Adrenal gland (tissue), 12 donors: ENCODE data around the gene EXOC6. TPM values are rescaled to one million over a fixed set of nuclear protein-coding genes. Genes with fewer than 3 reads are reported as not detected.
A peak's percentile ranks its signal among the peaks of the same experiment; 100 is the strongest.
"Not testable (repeated sequence)": the region's sequence is repeated elsewhere in the genome, so short reads cannot be mapped to it uniquely, and the experiment has no call there.

Experiments used
- DNase-seq, 7 donors: peaks; one replicate each; pipeline ENCODE4 v3.0.0-alpha.2; 2019 to 2020
- H3K27ac ChIP-seq, 5 donors: fragments of 200-600 bp; sonication (generic) in 4 of 5; 1 replicate in 3 of 5; 2 replicates in 2 of 5; pipeline versions ENCODE4 v1.5.1 to v1.8.0; 2016 to 2020; ENCODE audit warnings: mild to moderate bottlenecking in 1 of 5
- H3K27me3 ChIP-seq: fragments of 200-600 bp; 2 replicates; pipeline ENCODE4 v1.8.0; 2021
- H3K36me3 ChIP-seq, 2 donors: fragments of 200-600 bp; replicated peaks in 1 of 2; 1 replicate in 1 of 2; 2 replicates in 1 of 2; pipeline versions ENCODE4 v1.5.1 to v1.8.0; 2018 to 2022
- H3K4me1 ChIP-seq, 2 donors: fragments of 200-600 bp; replicated peaks in 1 of 2; 1 replicate in 1 of 2; 2 replicates in 1 of 2; pipeline versions ENCODE4 v1.5.1 to v1.8.0; 2018 to 2021
- H3K4me3 ChIP-seq, 4 donors: fragments of 200-600 bp; sonication (generic) in 3 of 4; one replicate each; pipeline ENCODE4 v1.5.1; 2016 to 2018
- H3K9me3 ChIP-seq, 3 donors: fragments of 200-600 bp; sonication (generic) in 1 of 3; replicated peaks in 1 of 3; 1 replicate in 2 of 3; 2 replicates in 1 of 3; pipeline versions ENCODE4 v1.5.1 to v1.8.0; 2016 to 2021
- POLR2A ChIP-seq, 2 donors: fragments of 450-650 bp; IDR thresholded peaks; one replicate each; pipeline ENCODE4 v1.6.1; 2017; ENCODE audit warnings: antibody characterized with exemption in 2 of 2, mild to moderate bottlenecking in 2 of 2, moderate library complexity in 1 of 2
- WGBS, 4 donors: extraction: QIAGEN DNeasy Blood & Tissue Kit in 2 of 4; methylation state at CpG; one replicate each; pipeline versions ENCODE4 v1.1.5 to v1.1.7; 2013 to 2017; 5-methylcytosine and 5-hydroxymethylcytosine counted together
- intact Hi-C, 2 donors: fragments of 100-400 bp; cut with DNase I; formaldehyde crosslinking; loops; one replicate each; pipeline versions ENCODE4 v1.14.1 to v1.15.0; 2022 to 2023
- polyA plus RNA-seq, 3 donors: library from polyadenylated mRNA; stranded (reverse); fragments of 200-250 nt in 2 of 3; fragments of 350-450 nt in 1 of 3; fragmentation: Illumina TruSeq in 1 of 3; extraction: RNeasy Lipid Tissue Mini Kit (QIAGEN cat#74804) in 1 of 3; gene quantifications; one replicate each; pipeline ENCODE4 v1.2.3, GENCODE V29; 2013 to 2014
- total RNA-seq, 9 donors: library from RNA; depleted of rRNA in 4 of 9; stranded (reverse); fragments of >200 nt in 4 of 9; fragments of 120-200 nt in 1 of 9; fragmentation: NEBNext Ultra II Directional in 1 of 9; extraction: Animal tissue kit (Norgen Biotek cat#: 25700) in 1 of 9; gene quantifications; one replicate each; pipeline versions ENCODE4 v1.1.0 to v1.2.4, GENCODE V29; 2013 to 2023
- TF ChIP-seq, protein P1 (sequence below), 6 experiments: fragments of 450-650 bp in 4 of 6; fragments of 200-600 bp in 2 of 6; sonication (generic) in 1 of 6; IDR thresholded peaks; 1 replicate in 5 of 6; 2 replicates in 1 of 6; pipeline versions ENCODE4 v1.5.1 to v1.8.0; 2016 to 2021; ENCODE audit warnings: antibody characterized with exemption in 6 of 6, mild to moderate bottlenecking in 2 of 6, moderate library complexity in 1 of 6
- donor health status: healthy with polysubstance abuse.
- donor health status: Bipolar disorder and iron deficiency.
- donor health status: DM: yes; HTN: yes; CAD: no.
- donor health status: DM: no; HTN: no; CAD: no.
- donor health status: DM: no; HTN: no; CAD: no.
- donor health status: DM: yes; HTN: yes; CAD: no.

Gene EXOC6
- total and polyA plus RNA-seq, 12 donors, result 7.1 to 60.1 (median 25.7) TPM

DNA sequence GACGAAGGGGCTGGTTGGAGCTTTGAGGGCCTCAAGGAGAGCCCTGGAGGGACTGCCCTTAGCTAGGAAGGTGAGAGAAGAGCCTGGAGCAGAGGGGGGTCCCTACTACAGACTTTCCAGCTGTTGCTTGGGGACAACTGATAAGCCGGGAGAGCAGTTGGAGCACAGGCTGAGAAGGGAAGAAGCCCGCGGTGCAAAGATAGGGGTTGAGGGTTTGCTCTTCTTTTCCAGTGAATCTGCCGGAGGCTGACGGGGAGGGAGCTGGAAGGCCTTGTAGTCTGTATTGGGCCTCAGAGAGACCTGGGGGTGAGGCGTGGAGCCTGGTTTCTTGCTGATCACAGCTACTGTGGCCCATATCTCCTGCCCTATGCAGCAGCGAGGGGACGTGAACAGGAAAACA, 249.1 kb downstream of the EXOC6 start:
- peak in 1 of 7 donors; percentile 37 for DNase-seq
- no peaks in the 10 kb centered on the region for H3K36me3 ChIP-seq
- TF ChIP-seq, protein P1, sequence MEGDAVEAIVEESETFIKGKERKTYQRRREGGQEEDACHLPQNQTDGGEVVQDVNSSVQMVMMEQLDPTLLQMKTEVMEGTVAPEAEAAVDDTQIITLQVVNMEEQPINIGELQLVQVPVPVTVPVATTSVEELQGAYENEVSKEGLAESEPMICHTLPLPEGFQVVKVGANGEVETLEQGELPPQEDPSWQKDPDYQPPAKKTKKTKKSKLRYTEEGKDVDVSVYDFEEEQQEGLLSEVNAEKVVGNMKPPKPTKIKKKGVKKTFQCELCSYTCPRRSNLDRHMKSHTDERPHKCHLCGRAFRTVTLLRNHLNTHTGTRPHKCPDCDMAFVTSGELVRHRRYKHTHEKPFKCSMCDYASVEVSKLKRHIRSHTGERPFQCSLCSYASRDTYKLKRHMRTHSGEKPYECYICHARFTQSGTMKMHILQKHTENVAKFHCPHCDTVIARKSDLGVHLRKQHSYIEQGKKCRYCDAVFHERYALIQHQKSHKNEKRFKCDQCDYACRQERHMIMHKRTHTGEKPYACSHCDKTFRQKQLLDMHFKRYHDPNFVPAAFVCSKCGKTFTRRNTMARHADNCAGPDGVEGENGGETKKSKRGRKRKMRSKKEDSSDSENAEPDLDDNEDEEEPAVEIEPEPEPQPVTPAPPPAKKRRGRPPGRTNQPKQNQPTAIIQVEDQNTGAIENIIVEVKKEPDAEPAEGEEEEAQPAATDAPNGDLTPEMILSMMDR (IDR thresholded peaks at IDR 0.05), result no peak
- TF ChIP-seq POLR2A (IDR thresholded peaks at IDR 0.05), result no peak
- WGBS, 4 donors, result 74 to 91% (median 80%) methylated on average over 9 of the region's 9 CpGs
- H3K27me3 ChIP-seq, result no peaks in the 10 kb centered on the region
- intact Hi-C loops, result no loop called here
- no peaks in the 10 kb centered on the region for H3K4me1 ChIP-seq
- H3K9me3 ChIP-seq, result no peaks in the 10 kb centered on the region
- H3K27ac ChIP-seq, result no peak overlapping the region
- no peak overlapping the region for H3K4me3 ChIP-seq

DNA sequence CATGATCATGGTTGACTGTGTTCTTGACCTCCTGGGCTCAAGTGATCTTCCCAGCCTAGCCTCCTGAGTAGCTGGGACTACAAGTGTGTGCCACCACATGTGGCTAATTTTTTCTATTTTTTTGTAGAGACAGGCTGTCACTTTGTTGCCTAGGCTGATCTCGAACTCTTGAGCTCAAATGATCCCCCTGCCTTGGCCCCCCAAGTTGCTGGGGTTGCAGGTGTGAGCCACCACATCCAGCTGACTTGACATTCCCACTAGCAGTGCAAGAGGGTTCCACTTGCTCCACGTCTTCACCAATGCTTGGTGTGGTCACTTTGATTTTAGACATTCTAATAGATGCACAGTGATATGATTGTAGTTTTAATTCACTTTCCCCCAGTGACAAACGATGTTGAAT, 250.5 kb downstream of the EXOC6 start:
- H3K9me3 ChIP-seq, result peaks cover 0 to 1% (median 0%) of the 10 kb centered on the region in 3 donors
- no peaks in the 10 kb centered on the region for H3K27me3 ChIP-seq
- DNase-seq, result peak in 1 of 7 donors; percentile 1
- 60 to 81% (median 79%) methylated on average over 3 of the region's 3 CpGs for WGBS, 4 donors
- no peaks in the 10 kb centered on the region for H3K36me3 ChIP-seq
- no peak overlapping the region for H3K27ac ChIP-seq
- H3K4me3 ChIP-seq, result no peak overlapping the region
- intact Hi-C loops, result no loop called here
- no peak for TF ChIP-seq POLR2A (IDR thresholded peaks at IDR 0.05)
- TF ChIP-seq, protein P1 (IDR thresholded peaks at IDR 0.05), result no peak
- H3K4me1 ChIP-seq, result no peaks in the 10 kb centered on the region

DNA sequence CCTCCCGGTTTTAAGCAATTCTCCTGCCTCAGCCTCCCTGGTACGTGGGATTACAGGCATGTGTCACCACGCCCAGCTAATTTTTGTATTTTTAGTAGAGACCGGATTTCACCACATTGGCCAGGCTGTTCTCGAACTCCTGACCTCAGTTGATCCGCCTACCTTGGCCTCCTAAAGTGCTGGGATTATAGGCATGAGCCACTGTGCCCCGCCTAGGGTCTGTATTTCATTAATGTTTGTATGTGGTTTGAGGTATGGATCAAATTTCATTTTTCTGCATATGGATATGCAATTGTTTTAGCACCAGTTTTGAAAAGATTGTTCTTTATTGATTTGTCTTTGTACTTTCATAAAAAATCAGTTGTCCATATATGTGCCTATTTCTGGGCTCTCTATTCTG, 251.3 kb downstream of the EXOC6 start:
- H3K9me3 ChIP-seq, result peaks cover 0 to 4% (median 0%) of the 10 kb centered on the region in 3 donors
- DNase-seq, result peak in 1 of 7 donors; percentile 21
- H3K4me3 ChIP-seq, result no peak overlapping the region
- no peaks in the 10 kb centered on the region for H3K4me1 ChIP-seq
- H3K36me3 ChIP-seq, result no peaks in the 10 kb centered on the region
- no peaks in the 10 kb centered on the region for H3K27me3 ChIP-seq
- intact Hi-C loops, result no loop called here
- 87 to 90% (median 89%) methylated on average over 7 of the region's 7 CpGs for WGBS, 4 donors
- TF ChIP-seq, protein P1 (IDR thresholded peaks at IDR 0.05), result no peak
- no peak for TF ChIP-seq POLR2A (IDR thresholded peaks at IDR 0.05)
- no peak overlapping the region for H3K27ac ChIP-seq

DNA sequence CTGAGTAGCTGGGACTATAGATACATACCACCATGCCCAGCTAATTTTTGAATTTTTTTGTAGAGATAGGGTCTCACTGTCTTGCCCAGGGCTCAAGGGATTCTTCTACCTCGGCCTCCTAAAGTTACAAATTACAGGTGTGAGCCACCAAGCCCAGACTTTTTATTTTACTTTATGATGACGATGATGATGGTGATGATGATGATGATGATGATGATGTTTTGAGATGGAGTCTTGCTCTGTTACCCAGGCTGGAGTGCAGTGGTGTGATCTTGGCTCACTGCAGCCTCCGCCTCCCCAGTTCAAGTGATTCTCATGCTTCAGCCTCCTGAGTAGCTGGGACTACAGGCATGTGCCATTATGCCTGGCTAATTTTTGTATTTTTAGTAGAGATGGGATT, 252.8 kb downstream of the EXOC6 start:
- H3K4me3 ChIP-seq, H3K9me3 ChIP-seq, H3K27me3 ChIP-seq, H3K36me3 ChIP-seq, DNase-seq, H3K4me1 ChIP-seq, intact Hi-C loops, H3K27ac ChIP-seq: not testable (repeated sequence)
- 87 to 98% (median 93%) methylated on average over 3 of the region's 3 CpGs for WGBS, 4 donors

DNA sequence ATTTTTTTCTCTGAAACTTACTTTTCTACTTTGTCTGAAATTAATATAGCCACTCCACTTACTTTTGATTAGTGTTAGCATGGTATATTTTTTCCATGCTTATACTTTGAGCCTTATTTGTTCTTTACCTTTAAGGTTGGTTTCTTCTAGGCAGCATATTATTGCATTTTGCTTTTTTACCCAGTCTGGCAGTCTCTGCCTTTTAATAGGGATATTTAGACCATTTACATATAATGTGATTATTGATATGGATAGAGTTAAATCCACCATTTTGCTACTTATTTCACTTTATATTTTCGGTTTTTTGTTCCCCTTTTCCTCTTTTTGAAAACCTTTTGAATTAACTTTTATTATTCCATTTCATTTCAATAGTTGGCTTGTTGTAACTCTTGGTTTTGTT, 255.6 kb downstream of the EXOC6 start:
- no peak for DNase-seq
- intact Hi-C loops, result no loop called here
- Histone ChIP-seq H3K9me3 (peaks cover 0 to 4% (median 0%) of the 10 kb centered on the region in 3 donors), H3K27ac (no peak overlapping the region), H3K4me3 (no peak overlapping the region), H3K27me3 (no peaks in the 10 kb centered on the region), H3K36me3 (no peaks in the 10 kb centered on the region), H3K4me1 (no peaks in the 10 kb centered on the region)
- 59 to 71% (median 68%) methylated on average over 1 of the region's 1 CpG for WGBS, 4 donors
- no peak for TF ChIP-seq POLR2A (IDR thresholded peaks at IDR 0.05)
- TF ChIP-seq, protein P1 (IDR thresholded peaks at IDR 0.05), result no peak
